HL-60/S4 treated with phorbol 12-myristate 13-acetate at 8.2 ng/mL for 4 days and 3 days (cell line): ENCODE results near the gene KBTBD8.

Experiments used
- in situ Hi-C: fragments of 300-500 bp; cut with MboI; formaldehyde crosslinking; loops from 2 replicates; pipeline ENCODE4 v1.15.0; 2022; ENCODE audit warnings: low sequenced_read_pairs

Gene KBTBD8

DNA sequence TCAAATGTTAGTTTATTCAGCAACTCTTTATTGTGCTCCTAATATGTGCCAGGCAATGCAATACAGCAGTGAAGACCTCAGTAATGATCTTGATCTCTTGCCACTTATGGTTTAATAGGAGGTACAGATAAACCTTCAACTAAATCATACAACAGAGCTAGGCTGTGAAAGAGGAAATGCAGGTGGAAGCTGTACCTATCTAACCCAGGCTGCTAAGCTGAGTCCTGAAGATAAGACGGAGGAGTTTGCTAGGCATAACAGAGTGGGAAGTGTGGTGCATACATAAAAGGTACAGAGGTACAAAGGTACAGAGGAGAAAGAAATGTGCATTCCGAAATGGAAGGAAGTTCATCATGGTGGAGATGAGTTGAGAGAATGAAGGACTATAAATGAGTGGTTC lies 35.0 kb downstream of the KBTBD8 start:
- in situ Hi-C loops, result no loop called here

GRCh38 chr3:67034371-67034770 lies 36.3 kb downstream of the KBTBD8 start:
- in situ Hi-C loops, result no loop called here

- in situ Hi-C loops, result no loop called here
Observed at GRCh38 chr3:67037615-67038014, 39.5 kb downstream of the KBTBD8 start.

DNA sequence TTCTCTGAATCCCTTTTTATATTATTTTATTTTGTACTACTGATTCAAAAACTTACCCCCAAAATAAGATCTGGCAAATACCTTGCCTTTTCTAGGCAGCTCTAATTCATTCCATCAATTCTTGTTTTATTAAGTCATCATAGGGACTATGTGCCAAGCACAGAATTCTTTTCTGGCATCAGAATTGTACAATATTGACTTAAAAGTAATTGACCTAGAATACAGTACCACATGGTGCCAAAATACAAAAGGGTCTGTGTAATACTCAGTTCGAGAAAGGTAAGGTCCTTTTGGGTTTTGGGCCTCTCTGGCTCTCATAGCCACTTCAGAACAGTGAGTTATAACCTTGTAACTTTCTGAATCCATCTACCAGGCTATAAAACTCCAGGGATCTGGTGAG lies 46.2 kb downstream of the KBTBD8 start:
- in situ Hi-C loops, result no loop called here

GRCh38 chr3:67044955-67045354 lies 46.8 kb downstream of the KBTBD8 start:
- in situ Hi-C loops, result no loop called here

- in situ Hi-C loops, result no loop called here
Observed at GRCh38 chr3:67045711-67046465, 47.8 kb downstream of the KBTBD8 start.

- in situ Hi-C loops, result no loop called here
Observed at GRCh38 chr3:67047051-67047450, 48.9 kb downstream of the KBTBD8 start.

DNA sequence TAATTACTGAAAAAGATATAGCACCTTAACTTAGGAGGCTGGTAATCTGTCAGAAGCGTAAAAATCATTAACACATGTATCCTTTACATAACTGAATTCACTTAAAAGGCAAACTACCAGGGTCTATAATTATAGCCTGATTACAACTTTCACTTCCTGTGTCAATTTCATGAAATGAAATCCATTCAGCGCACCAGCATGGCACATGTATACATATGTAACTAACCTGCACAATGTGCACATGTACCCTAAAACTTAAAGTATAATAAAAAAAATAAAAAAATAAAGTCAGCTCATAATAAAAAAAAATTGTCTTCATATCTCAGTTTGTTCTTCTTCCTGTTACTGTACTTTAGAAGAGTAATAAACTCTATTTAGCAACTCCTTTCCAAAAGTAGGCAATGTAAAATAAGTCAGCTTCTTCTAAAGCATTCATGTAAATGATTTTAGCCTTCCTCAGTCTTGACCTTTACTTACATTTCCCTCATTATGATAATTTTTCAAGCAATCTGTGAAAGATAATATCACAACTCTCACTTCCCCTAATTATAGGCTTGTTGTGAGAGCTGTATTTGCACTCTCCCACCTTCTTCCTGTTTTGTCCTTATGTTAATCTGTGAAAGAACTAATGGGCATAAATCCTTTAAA lies 50.1 kb downstream of the KBTBD8 start:
- in situ Hi-C loops, result no loop called here

DNA sequence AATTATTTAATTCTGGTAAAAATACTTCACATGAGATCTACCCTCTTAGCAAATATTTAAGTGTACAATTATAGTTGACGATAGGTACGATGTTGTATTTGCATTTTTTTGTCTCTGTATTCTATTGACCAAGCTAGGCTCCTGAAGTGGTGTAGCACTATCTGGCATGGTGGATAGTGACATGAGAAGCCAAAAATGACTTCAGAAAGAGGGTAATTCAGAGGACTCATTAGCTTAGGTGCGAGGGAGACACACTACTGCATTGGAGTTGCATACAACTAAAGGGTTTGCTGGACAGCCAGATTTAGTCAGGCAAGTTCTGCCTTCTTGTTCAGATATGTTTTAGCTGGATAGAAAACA lies 50.6 kb downstream of the KBTBD8 start:
- in situ Hi-C loops, result no loop called here

DNA sequence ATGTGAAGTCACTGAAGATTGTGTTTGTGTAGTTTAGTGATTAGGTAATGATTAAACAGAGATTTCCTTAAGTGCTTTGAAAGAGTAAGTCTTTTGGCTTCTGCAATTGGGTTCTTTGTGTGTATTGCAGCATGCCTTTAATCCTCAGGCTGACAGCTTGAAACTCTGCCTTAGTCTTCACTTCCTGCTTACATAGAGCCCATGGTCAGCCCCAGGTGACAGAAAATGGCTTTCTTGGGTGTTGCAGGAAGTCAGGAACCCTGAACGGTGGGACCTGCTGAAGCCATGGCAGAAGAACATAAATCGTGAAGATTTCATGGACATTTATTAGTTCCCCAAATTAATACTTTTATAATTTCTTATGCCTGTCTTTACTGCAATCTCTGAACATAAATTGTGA lies 61.3 kb downstream of the KBTBD8 start:
- in situ Hi-C loops, result no loop called here
